Activated CD8-positive, alpha-beta memory T cell treated with anti-CD3 and anti-CD28 coated beads for 1 hour (primary cell): ENCODE measurements around the gene TM9SF4.

ENCODE experiments used
- DNase-seq, 2 donors: peaks; one replicate each; pipeline ENCODE4 v3.0.0-alpha.2; 2020; ENCODE audit warnings: low read depth in 1 of 2; ENCODE audit errors: extremely low read depth in 1 of 2

The TM9SF4 gene

DNA sequence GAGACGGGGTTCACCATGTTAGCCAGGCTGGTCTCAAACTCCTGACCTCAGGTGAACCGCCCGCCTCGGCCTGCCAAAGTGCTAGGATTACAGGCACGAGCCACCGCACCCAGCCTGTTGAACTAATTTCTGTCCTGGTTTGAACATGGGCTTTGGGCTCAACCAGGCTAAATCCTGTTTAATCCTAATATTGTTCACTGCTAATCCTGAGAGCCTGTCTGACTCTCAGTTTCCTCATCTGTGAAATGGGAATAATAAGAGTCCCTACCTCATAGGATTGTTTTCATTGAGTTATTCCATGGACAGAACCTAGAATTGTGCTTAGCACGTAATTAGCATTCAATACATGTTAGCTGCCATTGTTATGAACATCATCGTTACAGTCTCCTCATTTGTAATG, 17.4 kb downstream of the TM9SF4 start:
- no peak for DNase-seq

- no peak for DNase-seq
Observed at GRCh38 chr20:32127347-32127746, 17.8 kb downstream of the TM9SF4 start.

DNA sequence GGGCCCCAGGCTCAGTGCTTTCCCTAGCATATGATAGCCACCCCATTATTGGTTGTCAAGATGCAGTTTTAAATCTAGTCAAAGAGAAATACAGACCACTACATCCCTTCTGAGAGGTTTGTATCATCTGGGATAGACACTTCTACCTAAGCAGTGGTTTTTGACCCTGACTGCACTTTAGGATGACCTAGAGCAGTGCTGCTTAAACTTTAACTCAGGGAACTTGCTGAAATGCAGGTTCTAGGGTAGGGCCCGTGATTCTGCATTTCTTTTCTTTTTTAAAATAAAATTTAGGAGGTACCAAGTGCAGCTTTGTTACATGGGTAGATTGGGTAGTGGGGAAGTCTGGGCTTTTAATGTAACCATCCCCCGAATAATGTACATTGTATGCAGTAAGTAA, 18.7 kb downstream of the TM9SF4 start:
- no peak for DNase-seq

DNA sequence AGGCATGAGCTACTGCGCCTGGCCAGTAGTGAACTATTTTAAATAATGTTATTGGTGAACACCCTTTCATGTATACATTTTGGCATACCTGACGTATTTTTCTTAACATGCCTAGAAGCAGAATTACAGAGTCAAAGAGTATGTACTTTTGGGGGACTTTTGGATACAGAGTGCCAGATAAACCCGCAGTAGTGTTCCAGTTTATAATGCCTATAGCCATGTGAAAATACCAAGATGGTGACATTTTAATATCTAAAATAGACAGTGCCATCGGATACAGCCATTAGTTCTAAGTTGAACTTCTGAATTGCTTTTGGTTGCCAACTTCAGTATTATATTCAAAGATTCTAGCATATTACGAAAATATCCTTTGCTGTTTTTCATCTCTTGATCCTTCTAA, 20.3 kb downstream of the TM9SF4 start:
- no peak for DNase-seq

- DNase-seq, result no peak
Observed at GRCh38 chr20:32130352-32130751, 20.8 kb downstream of the TM9SF4 start.

- DNase-seq, result no peak
Observed at GRCh38 chr20:32130965-32131364, 21.5 kb downstream of the TM9SF4 start.

DNA sequence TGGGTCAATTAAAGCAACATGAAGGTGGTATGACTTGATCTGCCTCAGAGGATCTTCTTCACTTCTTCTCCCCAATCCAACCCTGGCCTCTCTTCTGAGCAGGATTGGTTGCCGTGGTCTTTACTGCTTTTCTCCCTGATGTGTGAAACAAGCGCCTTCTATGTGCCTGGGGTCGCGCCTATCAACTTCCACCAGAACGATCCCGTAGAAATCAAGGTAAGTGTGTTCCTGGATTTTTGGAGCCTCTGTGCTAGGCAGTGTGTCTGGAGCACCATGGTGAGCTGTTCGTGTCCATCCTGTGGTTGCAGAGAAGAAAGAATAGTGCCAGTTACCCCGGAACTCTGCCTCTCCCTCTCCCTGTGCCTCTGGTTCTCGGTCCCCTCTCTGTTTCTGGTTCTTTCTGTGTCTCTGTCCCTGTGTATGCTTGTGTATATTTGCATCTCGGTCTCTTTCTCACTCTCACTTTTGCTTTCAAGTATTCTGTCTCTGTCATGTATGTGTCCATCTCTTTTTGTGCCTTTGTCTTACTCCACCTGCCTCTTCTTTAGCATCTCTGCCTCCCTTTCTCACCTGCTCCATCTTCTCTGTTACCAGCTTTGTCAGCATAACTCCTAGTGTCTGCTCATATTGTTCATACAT, 23.5 kb downstream of the TM9SF4 start:
- no peak for DNase-seq

DNA sequence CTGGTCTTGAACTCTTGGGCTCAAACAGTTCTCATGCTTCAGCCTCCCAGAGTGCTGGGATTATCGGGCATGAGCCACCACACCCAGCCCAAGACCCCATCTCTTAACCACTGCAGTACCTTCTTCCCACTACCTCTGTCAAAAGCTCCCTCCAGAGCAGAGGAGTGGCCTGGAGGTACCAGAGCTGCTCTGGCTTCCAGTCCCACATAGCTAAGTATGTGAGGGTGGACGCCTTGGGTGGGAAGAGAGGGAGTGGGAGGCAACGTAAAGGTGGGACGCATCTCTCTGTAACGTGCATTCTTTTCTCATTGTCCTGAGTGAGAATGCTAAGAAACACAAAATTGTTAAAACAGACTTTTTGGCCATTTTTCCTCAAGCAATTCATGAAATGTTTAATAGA, 24.5 kb downstream of the TM9SF4 start:
- DNase-seq, result no peak

DNA sequence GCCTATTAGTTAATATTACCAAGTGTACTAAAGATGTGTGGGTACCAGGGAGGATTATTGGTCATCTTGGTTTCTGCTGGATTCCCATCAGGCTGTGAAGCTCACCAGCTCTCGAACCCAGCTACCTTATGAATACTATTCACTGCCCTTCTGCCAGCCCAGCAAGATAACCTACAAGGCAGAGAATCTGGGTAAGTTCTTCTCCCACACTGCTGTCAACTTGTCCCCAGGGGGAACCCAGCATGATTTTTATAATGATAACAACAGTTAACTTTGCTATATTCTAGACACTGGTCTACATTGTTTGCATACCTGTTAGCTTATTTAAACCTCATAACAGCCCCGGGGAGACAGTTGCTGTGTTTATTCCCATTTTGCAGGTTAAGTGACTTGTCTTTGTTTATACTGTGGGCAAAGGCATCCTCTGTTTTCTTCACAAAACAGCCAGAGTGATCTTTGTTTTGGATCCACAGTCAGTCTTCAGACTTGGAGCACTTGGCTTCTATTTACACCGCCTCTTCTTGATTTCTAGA, 26.5 kb downstream of the TM9SF4 start:
- no peak for DNase-seq

DNA sequence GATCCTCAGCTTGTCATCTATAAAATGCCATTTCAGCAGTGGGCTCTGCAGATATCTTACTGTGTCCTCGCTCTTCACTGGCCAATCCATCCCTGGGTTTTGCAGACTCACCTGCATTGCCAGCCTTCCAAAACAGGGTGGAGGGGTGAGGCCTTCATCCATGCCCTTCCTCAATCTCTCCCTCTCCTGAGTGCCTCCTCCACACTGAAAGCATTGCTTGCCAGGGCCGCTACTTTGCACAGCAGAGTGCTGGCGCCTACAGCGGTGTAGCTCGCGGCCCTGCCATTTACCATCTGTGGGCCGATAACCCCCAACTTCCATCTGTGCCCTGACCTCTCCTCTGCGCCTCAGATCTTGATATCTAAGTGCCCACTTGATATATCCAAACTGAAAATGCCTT, 29.4 kb downstream of the TM9SF4 start:
- DNase-seq, result no peak

- no peak for DNase-seq
Observed at GRCh38 chr20:32139947-32140346, 30.4 kb downstream of the TM9SF4 start.

DNA sequence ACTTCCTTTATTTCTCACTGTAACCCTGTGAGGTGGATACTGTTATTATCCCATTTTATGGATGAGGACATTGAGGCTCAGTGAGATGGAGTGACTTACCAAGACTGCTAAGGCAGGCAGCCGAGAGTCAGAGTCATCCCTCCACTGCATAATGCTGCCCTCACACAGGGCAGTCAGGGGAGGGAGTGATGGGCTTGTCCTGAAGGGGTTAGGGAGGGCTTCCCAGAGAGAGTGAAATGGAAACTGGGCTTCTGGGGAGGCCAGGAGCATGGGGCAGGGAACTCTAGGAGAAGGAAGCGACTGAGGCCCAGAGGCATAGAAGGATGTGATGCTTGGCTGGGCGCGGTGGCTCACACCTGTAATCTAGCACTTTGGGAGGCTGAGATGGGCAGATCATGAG, 31.1 kb downstream of the TM9SF4 start:
- no peak for DNase-seq

- no peak for DNase-seq
Observed at GRCh38 chr20:32141465-32141980, 32.0 kb downstream of the TM9SF4 start.

GRCh38 chr20:32142088-32142487, 32.6 kb downstream of the TM9SF4 start:
- DNase-seq, result no peak

DNA sequence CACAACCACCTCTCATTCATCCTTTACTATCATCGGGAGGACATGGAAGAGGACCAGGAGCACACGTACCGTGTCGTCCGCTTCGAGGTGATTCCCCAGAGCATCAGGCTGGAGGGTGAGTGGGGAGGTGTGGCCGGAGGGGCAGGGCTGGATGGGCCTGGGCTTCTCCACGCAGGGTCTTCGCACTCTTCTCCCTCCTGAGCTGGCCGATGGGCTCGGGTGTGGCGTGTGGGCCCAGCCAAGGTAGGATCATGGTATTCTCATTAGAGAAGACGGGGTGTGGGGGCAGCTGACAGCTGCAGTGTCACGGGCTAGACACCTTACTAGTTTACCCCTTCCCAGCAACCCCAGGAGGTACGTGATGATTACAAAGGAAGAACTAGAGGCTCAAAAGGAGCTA, 33.5 kb downstream of the TM9SF4 start:
- no peak for DNase-seq

DNA sequence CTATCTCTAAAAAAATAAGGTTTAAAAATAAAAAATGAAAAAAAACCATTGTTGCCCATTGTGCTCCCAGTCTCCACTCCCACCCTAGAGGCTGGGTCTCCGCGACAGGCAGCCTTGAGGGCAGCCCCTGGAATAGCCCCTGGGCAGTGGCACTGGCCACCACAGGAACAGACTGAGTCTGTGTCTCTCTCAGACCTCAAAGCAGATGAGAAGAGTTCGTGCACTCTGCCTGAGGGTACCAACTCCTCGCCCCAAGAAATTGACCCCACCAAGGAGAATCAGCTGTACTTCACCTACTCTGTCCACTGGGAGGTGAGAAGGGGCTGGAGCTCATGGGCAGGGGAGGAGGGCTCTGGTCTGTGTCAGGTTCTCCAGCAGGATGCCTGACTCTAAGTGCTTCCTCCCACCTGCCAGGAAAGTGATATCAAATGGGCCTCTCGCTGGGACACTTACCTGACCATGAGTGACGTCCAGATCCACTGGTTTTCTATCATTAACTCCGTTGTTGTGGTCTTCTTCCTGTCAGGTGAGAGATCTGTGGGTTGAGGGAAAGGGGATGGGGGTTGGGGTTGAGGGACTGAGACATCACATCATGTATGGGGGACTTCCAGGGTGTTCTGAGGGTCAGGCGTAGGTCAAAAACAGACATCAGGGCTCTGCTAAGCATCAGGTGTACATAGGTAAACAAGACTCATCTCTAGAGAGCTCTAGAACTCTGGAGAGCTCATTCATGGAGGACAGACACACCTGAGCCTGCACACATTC, 35.6 kb downstream of the TM9SF4 start:
- no peak for DNase-seq

- no peak for DNase-seq
Observed at GRCh38 chr20:32149566-32150170, 40.2 kb downstream of the TM9SF4 start.

DNA sequence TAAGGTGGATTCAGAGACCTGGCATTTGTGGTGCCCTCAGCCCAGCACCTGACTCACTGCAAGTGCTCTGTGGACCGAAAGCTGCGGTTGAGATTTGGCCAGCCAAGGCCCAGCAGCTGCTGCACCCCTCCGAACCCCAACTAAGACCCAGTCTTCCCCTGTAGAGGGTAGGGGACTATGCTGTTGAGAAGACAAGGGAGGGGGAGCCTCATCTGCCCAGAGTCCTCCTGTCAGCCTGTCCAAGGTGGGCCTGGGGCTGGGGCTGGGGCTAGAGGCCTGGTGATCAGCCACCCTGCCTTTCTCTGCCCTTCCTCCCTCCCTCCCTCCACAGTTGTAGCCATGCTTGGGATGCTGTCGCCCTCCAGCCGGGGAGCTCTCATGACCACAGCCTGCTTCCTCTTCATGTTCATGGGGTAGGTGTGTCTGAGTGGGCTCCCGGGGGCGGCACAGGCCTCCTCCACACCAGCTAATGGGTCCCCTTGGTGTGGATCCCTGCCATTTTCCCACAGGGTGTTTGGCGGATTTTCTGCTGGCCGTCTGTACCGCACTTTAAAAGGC, 40.9 kb downstream of the TM9SF4 start:
- DNase-seq, result no peak

- DNase-seq, result no peak
Observed at GRCh38 chr20:32152421-32153155, 43.1 kb downstream of the TM9SF4 start.

- no peak for DNase-seq
Observed at GRCh38 chr20:32153156-32153665, 43.7 kb downstream of the TM9SF4 start.

DNA sequence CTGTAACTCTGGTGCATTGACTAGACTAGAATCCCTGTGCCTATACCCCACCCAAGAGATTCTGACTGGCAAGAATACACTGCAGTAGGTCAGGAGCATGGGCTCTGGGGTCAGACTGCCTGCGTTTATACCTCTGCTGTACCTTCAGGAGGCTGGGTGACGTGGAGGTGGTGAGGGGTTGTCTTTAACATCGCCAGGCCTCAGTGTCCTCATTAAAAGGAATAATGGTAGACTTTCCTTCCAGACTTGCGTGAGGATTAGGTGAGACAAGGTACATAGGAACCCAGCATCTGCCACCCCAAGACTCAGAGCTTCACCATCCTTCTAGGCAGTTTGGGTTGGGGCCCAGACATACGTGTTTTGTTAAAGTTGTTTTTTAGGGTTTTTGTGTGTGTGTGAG, 44.3 kb downstream of the TM9SF4 start:
- DNase-seq, result no peak
